Adipocyte (in vitro differentiated cells): ENCODE measurements around the gene AMBRA1.
"Not testable (repeated sequence)": the region's sequence is repeated elsewhere in the genome, so short reads cannot be mapped to it uniquely, and the experiment has no call there.

ENCODE experiments used
- DNase-seq: peaks from one replicate; pipeline ENCODE4 v3.0.0-alpha.2; 2015; ENCODE audit warnings: low read depth
- H3K27me3 ChIP-seq: replicated peaks from 2 replicates; pipeline ENCODE4 v1.7.0; 2013; ENCODE audit warnings: mild to moderate bottlenecking, low read length, moderate library complexity; ENCODE audit not compliant: control insufficient read depth, insufficient read depth
- H3K36me3 ChIP-seq: 2 replicates; pipeline ENCODE4 v1.7.0; 2013; ENCODE audit warnings: low read length, mild to moderate bottlenecking, moderate library complexity; ENCODE audit not compliant: control insufficient read depth, insufficient read depth, severe bottlenecking
- H3K4me1 ChIP-seq: 2 replicates; pipeline ENCODE4 v1.7.0; 2013; ENCODE audit warnings: mild to moderate bottlenecking, low read length, moderate library complexity; ENCODE audit not compliant: control insufficient read depth, insufficient read depth
- H3K4me3 ChIP-seq: 2 replicates; pipeline ENCODE4 v1.7.0; 2013; ENCODE audit warnings: mild to moderate bottlenecking, low read length, moderate library complexity
- H3K9ac ChIP-seq: 2 replicates; pipeline ENCODE4 v1.7.0; 2013; ENCODE audit warnings: mild to moderate bottlenecking, low read length, moderate library complexity
- H3K9me3 ChIP-seq: 2 replicates; pipeline ENCODE4 v1.7.0; 2013; ENCODE audit warnings: mild to moderate bottlenecking, low read length, moderate library complexity; ENCODE audit not compliant: control insufficient read depth

Gene AMBRA1

GRCh38 chr11:46382646-46383403 is 211.0 kb downstream of the AMBRA1 start:
- H3K4me3 ChIP-seq = no peak overlapping the region
- peak; percentile 67 for DNase-seq
- H3K9me3 ChIP-seq = no peaks in the 10 kb centered on the region
- peaks cover 2% of the 10 kb centered on the region for H3K4me1 ChIP-seq
- no peaks in the 10 kb centered on the region for H3K36me3 ChIP-seq
- no peak overlapping the region for H3K9ac ChIP-seq
- H3K27me3 ChIP-seq = peaks cover 6% of the 10 kb centered on the region

GRCh38 chr11:46381819-46382645 is 211.8 kb downstream of the AMBRA1 start:
- Histone ChIP-seq H3K36me3 (peaks cover 4% of the 10 kb centered on the region), H3K4me1 (peaks cover 2% of the 10 kb centered on the region), H3K9ac (peak overlapping the region; percentile 34), H3K4me3 (peak overlapping the region; percentile 58), H3K9me3 (no peaks in the 10 kb centered on the region), H3K27me3 (peaks cover 6% of the 10 kb centered on the region)
- no peak for DNase-seq

GRCh38 chr11:46381048-46381818 is 212.6 kb downstream of the AMBRA1 start, which contains the start of gene MDK:
Gene MDK (plus strand): TSS chr11:46381669. CDS start chr11:46382058, 389 bp downstream.
- Histone ChIP-seq H3K36me3 (peaks cover 9% of the 10 kb centered on the region), H3K9ac (peak within 1 kb of the TSS; percentile 64), H3K4me3 (peak within 1 kb of the TSS; percentile 76), H3K4me1 (peaks cover 2% of the 10 kb centered on the region), H3K27me3 (peaks cover 6% of the 10 kb centered on the region), H3K9me3 (no peaks in the 10 kb centered on the region)
- DNase-seq = peak; percentile 61

GRCh38 chr11:46380340-46381047 is 213.3 kb downstream of the AMBRA1 start:
- peaks cover 2% of the 10 kb centered on the region for H3K4me1 ChIP-seq
- no peaks in the 10 kb centered on the region for H3K9me3 ChIP-seq
- peak; percentile 60 for DNase-seq
- peaks cover 14% of the 10 kb centered on the region for H3K36me3 ChIP-seq
- peak overlapping the region; percentile 76 for H3K4me3 ChIP-seq
- H3K9ac ChIP-seq = peak overlapping the region; percentile 64
- H3K27me3 ChIP-seq = peaks cover 6% of the 10 kb centered on the region

- not testable (repeated sequence) for H3K9ac ChIP-seq, H3K27me3 ChIP-seq, H3K4me1 ChIP-seq, H3K9me3 ChIP-seq, DNase-seq, H3K4me3 ChIP-seq
- H3K36me3 ChIP-seq = peaks cover 22% of the 10 kb centered on the region
These were observed 214.1 kb downstream of the AMBRA1 start for GRCh38 chr11:46379482-46380293.

GRCh38 chr11:46378811-46379481 is 214.9 kb downstream of the AMBRA1 start:
- Histone ChIP-seq H3K4me1 (peaks cover 2% of the 10 kb centered on the region), H3K4me3 (no peak overlapping the region), H3K9me3 (no peaks in the 10 kb centered on the region), H3K9ac (no peak overlapping the region), H3K36me3 (peaks cover 29% of the 10 kb centered on the region), H3K27me3 (peaks cover under 1% of the 10 kb centered on the region)
- no peak for DNase-seq

- H3K9ac ChIP-seq = no peak overlapping the region
- H3K4me1 ChIP-seq = peaks cover 2% of the 10 kb centered on the region
- H3K27me3 ChIP-seq = no peaks in the 10 kb centered on the region
- H3K36me3 ChIP-seq = peaks cover 33% of the 10 kb centered on the region
- H3K9me3 ChIP-seq = no peaks in the 10 kb centered on the region
- no peak for DNase-seq
- no peak overlapping the region for H3K4me3 ChIP-seq
These were observed 215.5 kb downstream of the AMBRA1 start for GRCh38 chr11:46378296-46378695.

- H3K9ac ChIP-seq = no peak overlapping the region
- DNase-seq = no peak
- H3K36me3 ChIP-seq = peaks cover 33% of the 10 kb centered on the region
These were observed 216.0 kb downstream of the AMBRA1 start for GRCh38 chr11:46377831-46378230.

GRCh38 chr11:46377290-46377689 is 216.5 kb downstream of the AMBRA1 start:
- Histone ChIP-seq H3K4me3 (no peak overlapping the region), H3K36me3 (peaks cover 35% of the 10 kb centered on the region), H3K4me1 (peaks cover 2% of the 10 kb centered on the region), H3K9me3 (no peaks in the 10 kb centered on the region), H3K9ac (no peak overlapping the region), H3K27me3 (no peaks in the 10 kb centered on the region)
- DNase-seq = no peak

More at GRCh38 chr11:46377831-46378230, 216.0 kb downstream of the AMBRA1 start:
- no peaks in the 10 kb centered on the region for H3K27me3 ChIP-seq
- H3K9me3 ChIP-seq = no peaks in the 10 kb centered on the region
- H3K4me1 ChIP-seq = peaks cover 2% of the 10 kb centered on the region
- no peak overlapping the region for H3K4me3 ChIP-seq
